Fibroblast of villous mesenchyme (primary cell): ENCODE measurements around the gene OTOP2. TPM values are rescaled to one million over a fixed set of nuclear protein-coding genes. Genes with fewer than 3 reads are reported as not detected.
"Not testable (repeated sequence)": the region's sequence is repeated elsewhere in the genome, so short reads cannot be mapped to it uniquely, and the experiment has no call there.

Experiments
- DNase-seq: peaks from one replicate; pipeline ENCODE4 v3.0.0-alpha.2; 2010; ENCODE audit warnings: low read depth
- H3K4me3 ChIP-seq: 2 replicates; pipeline ENCODE4 v1.5.1; 2011; ENCODE audit warnings: low read depth, mild to moderate bottlenecking, low read length
- CTCF ChIP-seq: IDR thresholded peaks from 2 replicates; pipeline ENCODE4 v1.5.1; 2012; ENCODE audit warnings: low read depth, mild to moderate bottlenecking, low read length; ENCODE audit not compliant: insufficient read depth
- total RNA-seq: library from RNA; depleted of rRNA; stranded (reverse); fragments of >200 nt; gene quantifications from 2 replicates; pipeline ENCODE4 v1.2.3, GENCODE V29; 2012

Gene OTOP2
- total RNA-seq, 1 donor, result not detected

DNA sequence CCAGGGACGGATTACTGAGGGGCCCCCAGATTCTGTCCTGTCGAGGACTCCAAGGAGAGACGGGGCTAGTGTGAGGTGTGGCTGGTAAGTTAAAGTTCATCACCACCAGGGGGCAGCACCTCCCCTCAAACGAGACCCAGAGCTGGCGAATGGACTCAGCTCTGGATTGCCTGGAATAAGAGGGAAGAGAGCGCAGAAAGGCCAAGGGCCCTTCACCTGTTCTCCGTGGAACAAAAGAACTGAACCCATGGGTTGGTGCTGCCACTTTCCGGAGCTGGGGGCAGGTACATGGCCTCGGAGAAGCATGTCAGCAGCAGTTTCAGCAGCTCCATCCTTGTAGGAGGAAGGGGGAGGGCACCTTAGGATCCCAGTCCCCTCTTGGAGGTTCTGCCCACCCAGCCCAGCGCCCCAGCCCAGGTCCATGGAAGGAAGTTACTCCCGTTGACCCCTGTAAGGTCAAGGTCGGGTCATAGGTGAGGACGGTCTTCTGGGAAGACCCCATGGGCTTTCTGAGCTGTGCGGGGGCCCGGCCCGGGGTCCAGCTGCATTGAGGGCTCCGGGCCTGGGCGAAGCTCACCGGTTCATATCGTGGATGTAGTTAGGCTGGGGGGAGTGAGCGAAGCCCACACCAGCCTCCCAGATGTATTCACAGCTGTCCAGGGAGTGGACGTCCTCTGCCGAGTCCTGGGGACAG lies 37.7 kb downstream of the OTOP2 start:
- no peak overlapping the region for H3K4me3 ChIP-seq
- peak; percentile 70 for TF ChIP-seq CTCF
- DNase-seq, result peak; percentile 89

GRCh38 chr17:74962622-74963394 lies 38.7 kb downstream of the OTOP2 start:
- no peak for DNase-seq
- no peak overlapping the region for H3K4me3 ChIP-seq
- no peak for TF ChIP-seq CTCF

GRCh38 chr17:74963656-74964055 lies 39.6 kb downstream of the OTOP2 start:
- no peak for DNase-seq
- H3K4me3 ChIP-seq, result no peak overlapping the region

DNA sequence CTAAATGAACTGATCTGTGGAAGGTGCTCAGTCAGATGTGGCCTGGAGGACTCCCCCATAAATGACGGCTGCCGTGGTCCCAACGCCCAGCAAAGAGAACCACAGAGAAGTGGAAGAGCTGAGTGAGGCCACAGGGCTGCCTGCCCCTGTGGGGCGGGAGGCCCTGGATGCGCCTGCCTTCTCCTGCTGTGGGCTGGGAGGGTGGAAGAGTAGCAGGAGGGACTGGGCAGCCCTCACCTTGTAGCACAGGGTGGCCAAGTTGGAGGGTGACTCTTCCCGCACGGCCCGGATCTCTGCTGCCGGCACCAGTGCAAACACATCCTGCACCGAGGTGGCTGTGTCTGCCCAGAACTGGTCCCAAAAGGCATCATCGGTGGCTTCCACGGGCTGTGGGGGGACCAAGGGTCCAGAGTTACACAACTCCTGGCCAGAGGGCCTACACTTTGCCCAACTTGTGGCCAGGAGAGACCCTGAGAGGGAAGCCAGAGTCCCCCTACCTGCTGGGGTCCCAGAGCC lies 40.2 kb downstream of the OTOP2 start:
- no peak for TF ChIP-seq CTCF
- no peak overlapping the region for H3K4me3 ChIP-seq
- DNase-seq, result no peak

More at GRCh38 chr17:74963656-74964055, 39.6 kb downstream of the OTOP2 start:
- TF ChIP-seq CTCF, result peak; percentile 13

DNA sequence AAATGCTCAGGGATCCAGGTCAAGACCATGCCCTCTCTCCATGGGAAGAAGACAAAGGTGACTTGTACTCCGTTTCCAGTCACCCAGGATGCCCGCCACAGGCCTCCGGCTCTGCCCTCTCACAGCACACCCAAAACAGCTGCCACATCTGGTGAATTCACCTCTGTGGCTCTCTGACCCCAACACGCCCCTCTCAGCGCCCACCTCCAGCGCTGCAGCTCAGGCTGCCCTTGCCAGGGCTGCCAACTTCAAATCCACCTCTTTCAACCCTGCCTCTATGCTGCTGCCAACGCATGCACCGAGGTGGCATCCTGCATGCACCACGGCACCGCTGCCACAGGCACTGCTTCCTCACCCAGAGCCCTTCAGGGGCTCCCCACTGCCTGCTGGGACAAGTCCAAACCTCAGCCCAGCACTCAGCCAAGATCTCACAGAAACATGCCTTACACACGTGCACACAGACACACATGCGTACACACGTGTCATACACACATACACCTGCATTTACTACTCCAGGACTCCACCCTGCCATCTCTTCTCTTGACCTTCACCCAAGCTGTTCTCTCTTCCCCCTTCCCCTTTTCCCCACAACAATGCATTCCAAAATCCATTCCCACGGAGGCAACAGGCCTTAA lies 41.0 kb downstream of the OTOP2 start:
- no peak overlapping the region for H3K4me3 ChIP-seq
- DNase-seq, result no peak
- TF ChIP-seq CTCF, result no peak

- no peak for DNase-seq
- TF ChIP-seq CTCF, result no peak
- no peak overlapping the region for H3K4me3 ChIP-seq
Measured at GRCh38 chr17:74968361-74968780, 44.3 kb downstream of the OTOP2 start.

GRCh38 chr17:74969501-74969900 lies 45.4 kb downstream of the OTOP2 start:
- DNase-seq, H3K4me3 ChIP-seq: not testable (repeated sequence)
